H9 (cell line): ENCODE results near the gene PXYLP1. TPM values are rescaled to one million over a fixed set of nuclear protein-coding genes. Genes with fewer than 3 reads are reported as not detected.

Experiments used
- DNase-seq: peaks from one replicate; pipeline ENCODE4 v3.0.0-alpha.2; 2017
- H2AFZ ChIP-seq: one replicate; pipeline ENCODE4 v1.6.1; 2013; ENCODE audit warnings: mild to moderate bottlenecking, low read length, control low read depth, moderate library complexity
- H2AK5ac ChIP-seq: 2 replicates; pipeline ENCODE4 v1.6.1; 2013; ENCODE audit warnings: low read length, control low read depth, mixed read lengths; ENCODE audit not compliant: insufficient read length
- H2BK120ac ChIP-seq: one replicate; pipeline ENCODE4 v1.6.1; 2013; ENCODE audit warnings: low read depth, mild to moderate bottlenecking, low read length, control low read depth, inconsistent platforms; ENCODE audit not compliant: poor library complexity, severe bottlenecking
- H2BK12ac ChIP-seq: 2 replicates; pipeline ENCODE4 v1.6.1; 2013; ENCODE audit warnings: low read length, control low read depth, mixed read lengths, low read depth; ENCODE audit not compliant: insufficient read length
- H2BK15ac ChIP-seq: 2 replicates; pipeline ENCODE4 v1.6.1; 2013; ENCODE audit warnings: low read depth, low read length, control low read depth
- H2BK20ac ChIP-seq: one replicate; pipeline ENCODE4 v1.6.1; 2013; ENCODE audit warnings: low read depth, mild to moderate bottlenecking, low read length, control low read depth, inconsistent platforms; ENCODE audit not compliant: poor library complexity, severe bottlenecking
- H2BK5ac ChIP-seq: 2 replicates; pipeline ENCODE4 v1.6.1; 2013; ENCODE audit warnings: low read length, control low read depth, mixed read lengths; ENCODE audit not compliant: insufficient read length
- H3K14ac ChIP-seq: 2 replicates; pipeline ENCODE4 v1.6.1; 2013; ENCODE audit warnings: low read length, control low read depth; ENCODE audit not compliant: insufficient read depth
- H3K18ac ChIP-seq: 2 replicates; pipeline ENCODE4 v1.6.1; 2013; ENCODE audit warnings: low read depth, mild to moderate bottlenecking, mixed read lengths, low read length, control low read depth; ENCODE audit not compliant: insufficient read length
- H3K23ac ChIP-seq: 2 replicates; pipeline ENCODE4 v1.6.1; 2013; ENCODE audit warnings: low read length, control low read depth, mixed read lengths, low read depth; ENCODE audit not compliant: insufficient read length
- H3K23me2 ChIP-seq: 2 replicates; pipeline ENCODE4 v1.6.1; 2013; ENCODE audit warnings: low read depth, mild to moderate bottlenecking, mixed read lengths, low read length, control low read depth; ENCODE audit not compliant: insufficient read length, poor library complexity, severe bottlenecking
- H3K27ac ChIP-seq: 2 replicates; pipeline ENCODE4 v1.5.1; 2013; ENCODE audit warnings: low read length, control low read depth, mixed read lengths, low read depth; ENCODE audit not compliant: insufficient read length
- H3K27me3 ChIP-seq: 2 replicates; pipeline ENCODE4 v1.6.1; 2013; ENCODE audit warnings: low read length, control low read depth, inconsistent platforms; ENCODE audit not compliant: insufficient read depth
- H3K4ac ChIP-seq: 2 replicates; pipeline ENCODE4 v1.6.1; 2013; ENCODE audit warnings: low read depth, mild to moderate bottlenecking, control low read depth, inconsistent platforms, low read length, moderate library complexity
- H3K4me1 ChIP-seq: 2 replicates; pipeline ENCODE4 v1.6.1; 2013; ENCODE audit warnings: low read length, control low read depth, inconsistent platforms; ENCODE audit not compliant: insufficient read depth
- H3K4me2 ChIP-seq: 2 replicates; pipeline ENCODE4 v1.6.1; 2013; ENCODE audit warnings: low read length, control low read depth, mixed read lengths; ENCODE audit not compliant: insufficient read length, insufficient read depth
- H3K56ac ChIP-seq: 2 replicates; pipeline ENCODE4 v1.6.1; 2013; ENCODE audit warnings: low read depth, mild to moderate bottlenecking, mixed read lengths, low read length, control low read depth; ENCODE audit not compliant: insufficient read length
- H3K79me1 ChIP-seq: 2 replicates; pipeline ENCODE4 v1.6.1; 2013; ENCODE audit warnings: low read depth, mild to moderate bottlenecking, moderate library complexity, low read length, control low read depth, inconsistent platforms; ENCODE audit not compliant: insufficient read depth, poor library complexity, severe bottlenecking
- H3K79me2 ChIP-seq: 2 replicates; pipeline ENCODE4 v1.6.1; 2013; ENCODE audit warnings: low read length, control low read depth, inconsistent platforms; ENCODE audit not compliant: insufficient read depth
- H3K9ac ChIP-seq: 2 replicates; pipeline ENCODE4 v1.6.1; 2013; ENCODE audit warnings: low read length, control low read depth, mixed read lengths; ENCODE audit not compliant: insufficient read length; ENCODE audit errors: extremely low read depth
- H3K9me3 ChIP-seq: one replicate; pipeline ENCODE4 v1.6.1; 2013; ENCODE audit warnings: low read depth, low read length, inconsistent platforms; ENCODE audit not compliant: control insufficient read depth
- H3T11ph ChIP-seq: one replicate; pipeline ENCODE4 v1.6.1; 2013; ENCODE audit warnings: mild to moderate bottlenecking, low read length, control low read depth, inconsistent platforms
- H4K20me1 ChIP-seq: one replicate; pipeline ENCODE4 v1.6.1; 2013; ENCODE audit not compliant: control insufficient read depth, insufficient read length, insufficient read depth
- H4K5ac ChIP-seq: 2 replicates; pipeline ENCODE4 v1.6.1; 2013; ENCODE audit warnings: low read depth, mild to moderate bottlenecking, mixed read lengths, low read length, control low read depth; ENCODE audit not compliant: insufficient read length
- H4K8ac ChIP-seq: replicated peaks from 2 replicates; pipeline ENCODE4 v1.6.1; 2013; ENCODE audit warnings: low read length, control low read depth, mixed read lengths, low read depth; ENCODE audit not compliant: insufficient read length
- H4K91ac ChIP-seq: 2 replicates; pipeline ENCODE4 v1.6.1; 2013; ENCODE audit warnings: low read depth, mild to moderate bottlenecking, moderate library complexity, mixed read lengths, low read length, control low read depth; ENCODE audit not compliant: insufficient read length
- H3K27ac Mint-ChIP-seq, 3 experiments: 2 replicates in 2 of 3; 3 replicates in 1 of 3; pipeline ENCODE4 v1.8.0; 2020 to 2021; ENCODE audit warnings: mixed read lengths in 3 of 3, mild to moderate bottlenecking in 1 of 3, moderate library complexity in 1 of 3
- H3K27me3 Mint-ChIP-seq: 2 replicates; pipeline ENCODE4 v1.8.0; 2021; ENCODE audit warnings: low read depth, mild to moderate bottlenecking, moderate library complexity, mixed read lengths
- H3K36me3 Mint-ChIP-seq, 3 experiments: 2 replicates in 2 of 3; 3 replicates in 1 of 3; pipeline ENCODE4 v1.8.0; 2020 to 2021; ENCODE audit warnings: low read depth in 3 of 3, mixed read lengths in 3 of 3; ENCODE audit not compliant: insufficient read depth in 1 of 3
- H3K4me1 Mint-ChIP-seq, 2 experiments: 2 replicates each; pipeline ENCODE4 v1.8.0; 2020; ENCODE audit warnings: mixed read lengths in 2 of 2
- H3K4me3 Mint-ChIP-seq, 2 experiments: 2 replicates in 1 of 2; 3 replicates in 1 of 2; pipeline ENCODE4 v1.8.0; 2020 to 2021; ENCODE audit warnings: mild to moderate bottlenecking in 2 of 2, mixed read lengths in 2 of 2, moderate library complexity in 1 of 2
- H3K9me3 Mint-ChIP-seq, 2 experiments: 2 replicates in 1 of 2; 3 replicates in 1 of 2; pipeline ENCODE4 v1.8.0; 2020; ENCODE audit warnings: mild to moderate bottlenecking in 2 of 2, mixed read lengths in 2 of 2, moderate library complexity in 1 of 2
- WGBS: extraction: QIAGEN DNeasy Blood & Tissue Kit; methylation state at CpG from one replicate; pipeline ENCODE4 v1.1.7; 2013; ENCODE audit warnings: missing lambda C conversion rate, low lambda C conversion rate, mixed read lengths; ENCODE audit not compliant: insufficient read length; ENCODE audit errors: extremely low coverage; 5-methylcytosine and 5-hydroxymethylcytosine counted together
- total RNA-seq: library from RNA; stranded (reverse); gene quantifications from 2 replicates; pipeline ENCODE4 v1.2.1, GENCODE V29; 2021
- TF ChIP-seq, protein P1 (sequence below): fragments of 200-600 bp; sonication (generic); conservative IDR thresholded peaks from 3 replicates; pipeline ENCODE4 v1.8.0; 2021; ENCODE audit warnings: antibody characterized with exemption, mild to moderate bottlenecking

PXYLP1 gene
- total RNA-seq, 1 experiment from 2014 or later: 17.9 TPM

DNA sequence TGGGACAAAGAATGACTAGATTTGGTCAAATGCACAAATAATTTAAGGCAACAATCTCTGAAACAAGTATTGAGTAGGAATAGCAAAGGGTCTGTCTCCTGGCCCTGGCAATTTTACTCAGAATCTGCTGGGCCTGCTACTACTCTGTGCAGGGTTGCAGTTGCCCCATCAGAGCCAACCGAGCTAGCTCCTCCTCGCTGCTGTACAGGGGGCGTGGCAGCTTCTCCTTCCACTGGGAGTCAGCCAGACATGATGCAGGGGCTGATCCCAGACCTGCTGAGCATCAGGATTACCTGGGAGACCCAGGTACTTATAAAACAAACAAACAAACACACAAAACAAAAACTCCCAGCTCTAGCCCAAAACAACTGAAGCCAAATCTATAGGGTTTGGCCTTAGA is 30.5 kb upstream of the PXYLP1 start:
- no peaks in the 10 kb centered on the region for H3K4me1 ChIP-seq
- no peaks in the 10 kb centered on the region for H3K79me1 ChIP-seq
- no peaks in the 10 kb centered on the region for H3K79me2 ChIP-seq
- Mint-ChIP-seq H3K4me1 (peaks cover 11% of the 10 kb centered on the region in 2 experiments), H3K36me3 (no peaks in the 10 kb centered on the region; a peak in 1 of 7 replicates), H3K27ac (no peak overlapping the region), H3K27me3 (peaks cover 24% of the 10 kb centered on the region), H3K9me3 (no peaks in the 10 kb centered on the region; a peak in 1 of 5 replicates), H3K4me3 (no peak overlapping the region)
- H3K9ac ChIP-seq: no peak overlapping the region
- no peaks in the 10 kb centered on the region for H4K20me1 ChIP-seq
- DNase-seq: no peak
- no peak overlapping the region for H2BK5ac ChIP-seq
- H2BK20ac ChIP-seq: no peak overlapping the region
- H3K27me3 ChIP-seq: no peaks in the 10 kb centered on the region
- no CpG with 5 or more reads among the region's 3 CpGs for WGBS
- H2AK5ac ChIP-seq: no peak overlapping the region
- H3K4me2 ChIP-seq: no peak overlapping the region
- H3T11ph ChIP-seq: no peak overlapping the region
- no peak overlapping the region for H3K4ac ChIP-seq
- no peak overlapping the region for H4K5ac ChIP-seq
- H4K8ac ChIP-seq: no peak overlapping the region
- no peak overlapping the region for H2BK15ac ChIP-seq
- no peak overlapping the region for H2AFZ ChIP-seq
- H2BK120ac ChIP-seq: no peak overlapping the region
- no peak overlapping the region for H3K14ac ChIP-seq
- no peaks in the 10 kb centered on the region for H3K23me2 ChIP-seq
- H3K9me3 ChIP-seq: no peaks in the 10 kb centered on the region
- no peak overlapping the region for H3K23ac ChIP-seq
- H2BK12ac ChIP-seq: no peak overlapping the region
- no peak overlapping the region for H3K56ac ChIP-seq
- TF ChIP-seq, protein P1, sequence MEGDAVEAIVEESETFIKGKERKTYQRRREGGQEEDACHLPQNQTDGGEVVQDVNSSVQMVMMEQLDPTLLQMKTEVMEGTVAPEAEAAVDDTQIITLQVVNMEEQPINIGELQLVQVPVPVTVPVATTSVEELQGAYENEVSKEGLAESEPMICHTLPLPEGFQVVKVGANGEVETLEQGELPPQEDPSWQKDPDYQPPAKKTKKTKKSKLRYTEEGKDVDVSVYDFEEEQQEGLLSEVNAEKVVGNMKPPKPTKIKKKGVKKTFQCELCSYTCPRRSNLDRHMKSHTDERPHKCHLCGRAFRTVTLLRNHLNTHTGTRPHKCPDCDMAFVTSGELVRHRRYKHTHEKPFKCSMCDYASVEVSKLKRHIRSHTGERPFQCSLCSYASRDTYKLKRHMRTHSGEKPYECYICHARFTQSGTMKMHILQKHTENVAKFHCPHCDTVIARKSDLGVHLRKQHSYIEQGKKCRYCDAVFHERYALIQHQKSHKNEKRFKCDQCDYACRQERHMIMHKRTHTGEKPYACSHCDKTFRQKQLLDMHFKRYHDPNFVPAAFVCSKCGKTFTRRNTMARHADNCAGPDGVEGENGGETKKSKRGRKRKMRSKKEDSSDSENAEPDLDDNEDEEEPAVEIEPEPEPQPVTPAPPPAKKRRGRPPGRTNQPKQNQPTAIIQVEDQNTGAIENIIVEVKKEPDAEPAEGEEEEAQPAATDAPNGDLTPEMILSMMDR: no peak
- H3K18ac ChIP-seq: no peak overlapping the region
- H3K27ac ChIP-seq: no peak overlapping the region
- no peak overlapping the region for H4K91ac ChIP-seq
